GM06990 (cell line): Measurements from ENCODE around the gene CHEK2.
"Not testable (repeated sequence)": the region's sequence is repeated elsewhere in the genome, so short reads cannot be mapped to it uniquely, and the experiment has no call there.

Experiments
- DNase-seq: peaks from one replicate; pipeline ENCODE4 v3.0.0-alpha.2; 2011; ENCODE audit not compliant: insufficient read length; ENCODE audit errors: extremely low read depth
- H3K27me3 ChIP-seq: replicated peaks from 2 replicates; pipeline ENCODE4 v1.6.0; 2011; ENCODE audit warnings: low read length; ENCODE audit not compliant: control insufficient read depth, insufficient read depth
- H3K36me3 ChIP-seq: 2 replicates; pipeline ENCODE4 v1.5.1; 2011; ENCODE audit warnings: low read length; ENCODE audit not compliant: control insufficient read depth, insufficient read depth
- H3K4me3 ChIP-seq: replicated peaks from 2 replicates; pipeline ENCODE4 v1.5.1; 2011; ENCODE audit warnings: low read depth, mild to moderate bottlenecking, control low read depth, low read length
- CTCF ChIP-seq: IDR thresholded peaks from 2 replicates; pipeline ENCODE4 v1.5.1; 2011; ENCODE audit warnings: low read length, control low read depth, mild to moderate bottlenecking, inconsistent platforms; ENCODE audit not compliant: insufficient read depth, poor library complexity, severe bottlenecking

Gene CHEK2

GRCh38 chr22:28711341-28711740 lies 30.3 kb downstream of the CHEK2 start:
- Histone ChIP-seq H3K36me3 (no peaks in the 10 kb centered on the region; the same call in none of the 2 replicates), H3K4me3 (no peak overlapping the region)

GRCh38 chr22:28710576-28711191 lies 30.9 kb downstream of the CHEK2 start:
- TF ChIP-seq CTCF, result no peak
- Histone ChIP-seq H3K4me3 (no peak overlapping the region), H3K36me3 (no peaks in the 10 kb centered on the region; the same call in none of the 2 replicates), H3K27me3 (no peaks in the 10 kb centered on the region)
- no peak for DNase-seq

More at GRCh38 chr22:28711341-28711740, 30.3 kb downstream of the CHEK2 start:
- no peaks in the 10 kb centered on the region for H3K27me3 ChIP-seq
- DNase-seq, result no peak
- TF ChIP-seq CTCF, result no peak

GRCh38 chr22:28710107-28710506 lies 31.5 kb downstream of the CHEK2 start:
- no peak overlapping the region for H3K4me3 ChIP-seq
- no peak for DNase-seq
- TF ChIP-seq CTCF, result no peak
- H3K36me3 ChIP-seq, result no peaks in the 10 kb centered on the region; the same call in none of the 2 replicates
- H3K27me3 ChIP-seq, result no peaks in the 10 kb centered on the region

- DNase-seq, result no peak
- no peak for TF ChIP-seq CTCF
- Histone ChIP-seq H3K27me3 (no peaks in the 10 kb centered on the region), H3K4me3 (no peak overlapping the region), H3K36me3 (no peaks in the 10 kb centered on the region; the same call in none of the 2 replicates)
These were observed 34.8 kb downstream of the CHEK2 start for GRCh38 chr22:28706845-28707244.

- no peak for TF ChIP-seq CTCF
- Histone ChIP-seq H3K27me3 (no peaks in the 10 kb centered on the region), H3K4me3 (no peak overlapping the region), H3K36me3 (peaks cover 1% of the 10 kb centered on the region; the same call in 1 of the 2 replicates)
- DNase-seq, result no peak
These were observed 38.2 kb downstream of the CHEK2 start for GRCh38 chr22:28703436-28703835.

- no peaks in the 10 kb centered on the region for H3K27me3 ChIP-seq
- peaks cover 1% of the 10 kb centered on the region; the same call in 1 of the 2 replicates for H3K36me3 ChIP-seq
- DNase-seq, result no peak
- H3K4me3 ChIP-seq, result no peak overlapping the region
- TF ChIP-seq CTCF, result no peak
These were observed 38.7 kb downstream of the CHEK2 start for GRCh38 chr22:28702891-28703290.

GRCh38 chr22:28693041-28693760 lies 48.4 kb downstream of the CHEK2 start:
- not testable (repeated sequence) for H3K36me3 ChIP-seq, H3K27me3 ChIP-seq, H3K4me3 ChIP-seq, DNase-seq

GRCh38 chr22:28689796-28690195 lies 51.8 kb downstream of the CHEK2 start:
- not testable (repeated sequence) for H3K27me3 ChIP-seq, H3K4me3 ChIP-seq, DNase-seq, H3K36me3 ChIP-seq
